RWPE1 (cell line): ENCODE measurements around the gene MYLK.
"Not testable (repeated sequence)": the region's sequence is repeated elsewhere in the genome, so short reads cannot be mapped to it uniquely, and the experiment has no call there.

Experiments
- CTCF ChIA-PET: fragments of 350-600 bp; sonication (Branson Sonifier 250); formaldehyde crosslinking; extraction: SDS; loops from one replicate; lab custom pipeline; 2021; lab: Yijun Ruan, JAX
- POLR2A ChIA-PET: fragments of 400-600 bp; formaldehyde crosslinking; extraction: SDS; loops from one replicate; lab custom pipeline; 2020; ENCODE audit warnings: antibody characterized with exemption; ENCODE audit not compliant: low non-redundant PET; lab: Yijun Ruan, JAX
- DNase-seq: peaks from one replicate; pipeline ENCODE4 v3.0.0; 2012; ENCODE audit warnings: low spot score
- H3K27ac ChIP-seq: fragments of 450-650 bp; 2 replicates; pipeline ENCODE4 v1.5.1; 2017
- TF ChIP-seq, protein P1 (sequence below): fragments of 450-650 bp; conservative IDR thresholded peaks from 2 replicates; pipeline ENCODE4 v1.5.1; 2017; ENCODE audit warnings: low read depth, mild to moderate bottlenecking

The MYLK gene

GRCh38 chr3:123893012-123893411 is 8.9 kb upstream of the MYLK start:
- no peak for DNase-seq
- POLR2A ChIA-PET = no interaction called here
- no peak overlapping the region for H3K27ac ChIP-seq
- CTCF ChIA-PET = no interaction called here
- TF ChIP-seq, protein P1, sequence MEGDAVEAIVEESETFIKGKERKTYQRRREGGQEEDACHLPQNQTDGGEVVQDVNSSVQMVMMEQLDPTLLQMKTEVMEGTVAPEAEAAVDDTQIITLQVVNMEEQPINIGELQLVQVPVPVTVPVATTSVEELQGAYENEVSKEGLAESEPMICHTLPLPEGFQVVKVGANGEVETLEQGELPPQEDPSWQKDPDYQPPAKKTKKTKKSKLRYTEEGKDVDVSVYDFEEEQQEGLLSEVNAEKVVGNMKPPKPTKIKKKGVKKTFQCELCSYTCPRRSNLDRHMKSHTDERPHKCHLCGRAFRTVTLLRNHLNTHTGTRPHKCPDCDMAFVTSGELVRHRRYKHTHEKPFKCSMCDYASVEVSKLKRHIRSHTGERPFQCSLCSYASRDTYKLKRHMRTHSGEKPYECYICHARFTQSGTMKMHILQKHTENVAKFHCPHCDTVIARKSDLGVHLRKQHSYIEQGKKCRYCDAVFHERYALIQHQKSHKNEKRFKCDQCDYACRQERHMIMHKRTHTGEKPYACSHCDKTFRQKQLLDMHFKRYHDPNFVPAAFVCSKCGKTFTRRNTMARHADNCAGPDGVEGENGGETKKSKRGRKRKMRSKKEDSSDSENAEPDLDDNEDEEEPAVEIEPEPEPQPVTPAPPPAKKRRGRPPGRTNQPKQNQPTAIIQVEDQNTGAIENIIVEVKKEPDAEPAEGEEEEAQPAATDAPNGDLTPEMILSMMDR = no peak

DNA sequence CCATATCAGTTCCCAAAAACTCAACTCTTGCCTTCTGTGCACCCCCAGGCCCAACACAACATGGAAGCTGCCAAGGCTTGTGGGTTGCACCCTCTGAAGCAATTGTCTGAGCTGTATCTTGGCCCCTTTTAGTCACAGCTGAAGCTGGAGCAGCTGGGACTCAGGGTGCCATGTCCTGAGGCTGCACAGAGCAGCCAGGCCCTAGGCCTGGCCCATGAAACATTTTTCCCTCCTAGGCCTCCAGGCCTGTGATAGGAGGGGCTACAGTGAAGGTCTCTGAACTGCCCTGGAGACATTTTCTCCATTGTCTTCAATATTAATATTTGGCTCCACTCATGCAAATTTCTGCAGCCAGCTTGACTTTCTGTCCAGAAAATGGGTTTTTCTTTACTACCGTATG is 8.1 kb upstream of the MYLK start:
- no peak for DNase-seq
- ChIA-PET POLR2A (no interaction called here), CTCF (no interaction called here)
- TF ChIP-seq, protein P1 = no peak
- H3K27ac ChIP-seq = no peak overlapping the region

DNA sequence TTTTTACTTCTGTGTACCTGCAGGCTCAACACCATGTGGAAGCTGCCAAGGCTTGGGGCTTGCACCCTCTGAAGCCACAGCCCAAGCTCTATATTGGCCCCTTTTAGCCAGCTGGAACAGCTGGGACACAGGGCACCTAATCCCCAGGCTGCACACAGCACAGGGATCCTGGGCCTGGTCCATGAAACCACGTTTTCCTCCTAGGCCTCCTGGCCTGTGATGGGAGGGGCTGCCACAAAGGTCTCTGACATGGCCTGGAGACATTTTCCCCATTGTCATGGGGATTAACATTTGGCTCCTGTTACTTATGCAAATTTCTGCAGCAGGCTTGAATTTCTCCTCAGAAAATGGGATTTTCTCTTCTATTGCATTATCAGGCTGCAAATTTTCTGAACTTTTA is 6.9 kb upstream of the MYLK start:
- DNase-seq, CTCF ChIA-PET, POLR2A ChIA-PET, H3K27ac ChIP-seq: not testable (repeated sequence)

- CTCF ChIA-PET, POLR2A ChIA-PET, DNase-seq, H3K27ac ChIP-seq: not testable (repeated sequence)
Measured at GRCh38 chr3:123890162-123890561, 6.0 kb upstream of the MYLK start.

- no peak for DNase-seq
- H3K27ac ChIP-seq = no peak overlapping the region
- POLR2A ChIA-PET = no interaction called here
- TF ChIP-seq, protein P1 = no peak
- CTCF ChIA-PET = interaction anchor here (0.5 to 0.7 kb wide), 3 partner anchors 39 to 348 kb away, joined by 3 to 4 read pairs (median 3); no protein-coding TSS in a partner anchor
Measured at GRCh38 chr3:123884993-123885392, 861 bp upstream of the MYLK start.

DNA sequence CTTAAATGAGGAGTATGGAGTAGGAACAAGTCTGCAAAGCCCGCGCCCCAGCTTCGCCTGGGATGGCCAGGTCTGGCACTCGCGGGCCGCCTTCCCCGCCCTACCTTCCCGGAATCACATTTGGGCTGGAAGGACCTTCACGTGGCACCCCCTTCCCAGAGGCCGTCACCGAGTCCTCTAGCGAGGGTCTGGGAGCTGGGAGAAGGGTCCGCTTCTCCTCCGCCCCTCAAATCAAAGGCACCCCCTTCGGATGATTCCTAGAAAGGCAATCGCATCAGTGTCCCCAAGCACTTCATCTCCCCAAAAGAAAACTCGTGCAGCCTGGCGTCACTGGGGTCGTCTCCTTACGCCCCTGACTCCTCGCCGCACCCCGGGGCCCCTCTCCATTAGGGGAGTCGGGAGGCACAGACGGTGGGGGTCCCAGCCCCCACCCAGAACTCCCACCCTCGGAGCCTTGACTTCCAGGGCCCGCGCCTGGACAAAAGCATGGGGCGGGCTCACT is 380 bp downstream of the MYLK start:
- CTCF ChIA-PET = no interaction called here
- TF ChIP-seq, protein P1 = no peak
- no peak for DNase-seq
- POLR2A ChIA-PET = interaction anchor here (0.6 kb wide), 1 partner anchor 15 kb away, joined by 3 read pairs; no protein-coding TSS in a partner anchor
- H3K27ac ChIP-seq = no peak overlapping the region

GRCh38 chr3:123883111-123883510 is 1.0 kb downstream of the MYLK start:
- no peak for DNase-seq
- POLR2A ChIA-PET = interaction anchor here (0.6 kb wide), 1 partner anchor 16 kb away, joined by 3 read pairs; no protein-coding TSS in a partner anchor

More at GRCh38 chr3:123883111-123883510, 1.0 kb downstream of the MYLK start:
- CTCF ChIA-PET = interaction anchor here (0.7 kb wide), 1 partner anchor 11 kb away, joined by 3 read pairs; no protein-coding TSS in a partner anchor
- TF ChIP-seq, protein P1 = no peak
- H3K27ac ChIP-seq = no peak overlapping the region
